ENCODE measurements around the gene ZBTB22. TPM values are rescaled to one million over a fixed set of nuclear protein-coding genes. Genes with fewer than 3 reads are reported as not detected.
"Not testable (repeated sequence)": the region's sequence is repeated elsewhere in the genome, so short reads cannot be mapped to it uniquely, and the experiment has no call there.

Gene ZBTB22, protein sequence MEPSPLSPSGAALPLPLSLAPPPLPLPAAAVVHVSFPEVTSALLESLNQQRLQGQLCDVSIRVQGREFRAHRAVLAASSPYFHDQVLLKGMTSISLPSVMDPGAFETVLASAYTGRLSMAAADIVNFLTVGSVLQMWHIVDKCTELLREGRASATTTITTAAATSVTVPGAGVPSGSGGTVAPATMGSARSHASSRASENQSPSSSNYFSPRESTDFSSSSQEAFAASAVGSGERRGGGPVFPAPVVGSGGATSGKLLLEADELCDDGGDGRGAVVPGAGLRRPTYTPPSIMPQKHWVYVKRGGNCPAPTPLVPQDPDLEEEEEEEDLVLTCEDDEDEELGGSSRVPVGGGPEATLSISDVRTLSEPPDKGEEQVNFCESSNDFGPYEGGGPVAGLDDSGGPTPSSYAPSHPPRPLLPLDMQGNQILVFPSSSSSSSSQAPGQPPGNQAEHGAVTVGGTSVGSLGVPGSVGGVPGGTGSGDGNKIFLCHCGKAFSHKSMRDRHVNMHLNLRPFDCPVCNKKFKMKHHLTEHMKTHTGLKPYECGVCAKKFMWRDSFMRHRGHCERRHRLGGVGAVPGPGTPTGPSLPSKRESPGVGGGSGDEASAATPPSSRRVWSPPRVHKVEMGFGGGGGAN
- polyA plus RNA-seq = 10 to 100 TPM in 2 of 3 donors, 1 to 10 TPM in 1; 8.9 to 13.5 (median 13.4) TPM

DNA sequence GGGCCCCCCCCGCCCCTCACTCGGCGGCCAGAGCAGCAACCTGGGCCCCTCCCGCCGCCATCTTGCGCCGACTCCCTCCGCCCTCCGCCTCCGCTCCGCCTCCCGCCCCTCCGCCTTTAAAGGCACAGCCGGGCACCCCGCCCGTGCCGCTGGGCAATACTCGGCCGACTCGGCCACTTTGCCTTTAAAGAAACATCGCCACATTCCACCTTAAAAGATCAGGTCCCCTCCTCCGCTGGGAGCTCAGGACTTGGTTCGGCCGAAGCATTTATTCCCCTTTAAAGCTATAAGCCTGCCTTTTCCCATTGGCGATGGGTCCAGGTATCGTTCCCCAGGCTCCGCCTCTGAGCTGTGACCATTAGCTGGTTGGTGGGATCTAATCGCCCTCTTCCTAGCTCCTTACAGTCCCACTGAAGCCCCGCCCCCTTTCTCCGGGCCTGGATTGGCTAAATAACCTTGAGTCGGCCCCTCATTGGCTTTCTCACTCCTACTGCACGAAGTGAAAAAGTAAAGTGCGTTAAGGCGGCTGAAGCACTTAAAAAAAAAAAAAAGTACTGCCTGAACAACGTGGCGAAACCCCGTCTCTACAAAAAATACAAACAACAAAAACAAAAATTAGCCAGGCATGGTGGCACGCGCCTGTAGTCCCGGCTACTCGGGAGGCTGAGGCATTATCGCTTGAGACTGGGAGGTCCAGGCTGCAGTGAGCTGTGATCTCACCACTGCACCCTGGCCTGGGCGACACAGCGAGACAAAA, at the start of gene ZBTB22:
TSS of gene ZBTB22 (minus strand) at position 76 of the 757 bp plus-strand sequence. CDS start 828 bp downstream, outside the sequence.
- H3K27ac ChIP-seq (ENCODE audit: low read depth, low read length) = no peak within 1 kb of the TSS
- 1 to 2% (median 2%) methylated on average over 43 to 44 of the region's 44 CpGs for WGBS, 3 donors

DNA sequence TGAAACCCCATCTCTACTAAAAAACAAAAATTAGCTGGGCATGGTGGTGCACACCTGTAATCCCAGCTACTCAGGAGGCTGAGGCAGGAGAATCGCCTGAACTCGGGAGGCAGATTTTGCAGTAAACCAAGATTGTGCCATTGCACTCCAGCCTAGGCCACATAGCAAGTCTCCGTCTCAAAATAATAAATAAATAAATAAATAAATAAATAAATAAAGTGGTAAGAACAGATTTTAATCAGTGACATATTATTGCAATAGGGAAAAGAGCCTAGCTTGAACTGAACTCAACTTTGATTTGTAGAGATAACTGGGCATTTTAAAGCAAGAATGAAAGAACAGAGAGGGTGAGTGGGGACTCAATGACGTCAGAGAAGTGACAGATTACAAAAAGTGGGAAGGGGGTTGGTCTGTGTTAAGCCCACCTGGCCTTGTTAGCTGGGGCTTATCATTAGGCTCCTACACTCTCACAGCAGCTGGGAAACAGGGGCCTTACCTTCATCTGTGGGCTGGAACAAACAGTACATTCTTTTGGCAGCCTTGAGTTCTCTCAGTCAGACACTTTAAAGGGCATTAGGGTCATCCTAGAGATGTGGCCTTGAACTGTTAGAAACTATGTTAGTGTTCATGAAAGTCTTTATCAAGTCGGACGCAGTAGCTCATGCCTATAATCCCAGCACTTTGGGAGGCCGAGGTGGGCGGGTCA, 49.6 kb upstream of the ZBTB22 start:
- 81 to 88% (median 87%) methylated on average over 8 of the region's 8 CpGs for WGBS, 3 donors
- H3K27ac ChIP-seq (ENCODE audit: low read depth, low read length) = no peak overlapping the region

DNA sequence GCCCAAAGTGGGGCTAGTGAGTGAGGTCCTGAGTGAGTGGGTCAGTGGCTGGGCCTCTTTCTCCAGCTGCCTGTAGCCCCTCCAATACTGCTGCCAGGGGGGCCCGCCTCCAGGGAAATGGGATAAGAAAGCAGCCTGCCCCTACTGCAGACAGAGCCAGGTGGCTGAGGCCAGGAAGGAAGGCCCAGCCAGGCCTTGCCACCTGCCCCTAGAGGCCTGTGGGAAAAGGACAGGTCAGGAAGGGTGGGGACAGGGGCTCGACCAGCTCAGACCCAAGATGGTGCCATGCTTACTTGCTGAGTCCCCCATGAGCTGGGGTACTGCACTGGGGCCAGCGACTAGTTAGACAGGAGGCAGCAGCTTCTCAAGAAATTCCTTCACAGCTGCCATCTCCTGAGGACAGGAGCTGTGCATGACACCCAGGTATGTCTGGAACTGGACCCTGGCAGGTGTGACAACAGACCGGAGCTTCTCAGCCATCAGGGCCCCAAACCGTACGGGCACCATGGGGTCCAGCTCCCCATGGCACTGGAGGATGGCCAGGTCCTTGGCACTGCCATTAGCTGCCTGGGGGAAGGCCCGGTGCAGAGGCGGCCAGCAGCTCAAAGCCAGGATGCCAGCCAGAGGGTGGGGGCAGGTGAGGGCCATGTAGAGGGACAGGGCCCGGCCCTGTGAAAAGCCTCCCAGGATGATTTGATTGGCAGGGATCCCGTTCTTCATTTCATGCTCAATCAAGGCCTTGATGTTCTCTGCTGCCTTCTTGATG, 47.8 kb upstream of the ZBTB22 start:
- WGBS, 3 donors = 79 to 86% (median 84%) methylated on average over 9 to 10 of the region's 10 CpGs
- not testable (repeated sequence) for H3K27ac ChIP-seq (ENCODE audit: low read depth, low read length)

DNA sequence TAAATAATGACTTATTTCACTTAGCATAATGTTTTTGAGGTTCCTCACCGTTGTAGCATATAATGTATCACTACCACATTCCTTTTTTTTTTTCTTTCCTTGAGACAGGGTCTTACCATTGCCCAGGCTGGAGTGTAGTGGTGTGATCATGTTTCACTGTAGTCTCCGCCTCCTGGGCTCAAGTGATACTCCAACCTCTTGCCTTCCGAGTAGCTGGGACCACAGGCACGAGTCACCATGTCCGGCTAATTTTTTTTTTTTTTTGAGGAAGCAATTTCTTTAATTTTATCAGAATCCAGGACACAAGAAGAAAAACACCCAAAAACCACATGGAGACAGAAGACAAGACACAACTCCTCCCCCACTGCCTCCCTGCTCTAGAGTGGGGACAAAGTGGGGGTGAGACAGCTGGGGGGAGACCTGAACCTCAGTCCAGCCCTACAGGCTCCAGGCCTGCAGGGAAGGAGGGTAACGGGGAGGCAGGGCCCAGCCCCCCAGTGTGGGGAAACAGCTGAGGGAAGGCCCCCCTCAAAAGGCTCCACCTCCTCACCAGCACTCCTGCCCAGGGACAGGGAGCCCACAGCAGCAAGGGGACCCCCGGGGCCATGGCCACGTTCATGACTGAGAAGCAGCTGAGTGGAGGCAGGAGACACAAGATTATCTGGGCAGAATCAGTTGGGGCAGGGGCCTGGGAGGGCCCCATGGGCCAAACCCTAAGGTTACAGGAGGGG, 47.1 kb upstream of the ZBTB22 start:
- not testable (repeated sequence) for H3K27ac ChIP-seq (ENCODE audit: low read depth, low read length)
- WGBS, 3 donors = 23 to 37% (median 31%) methylated on average over 7 of the region's 8 CpGs

DNA sequence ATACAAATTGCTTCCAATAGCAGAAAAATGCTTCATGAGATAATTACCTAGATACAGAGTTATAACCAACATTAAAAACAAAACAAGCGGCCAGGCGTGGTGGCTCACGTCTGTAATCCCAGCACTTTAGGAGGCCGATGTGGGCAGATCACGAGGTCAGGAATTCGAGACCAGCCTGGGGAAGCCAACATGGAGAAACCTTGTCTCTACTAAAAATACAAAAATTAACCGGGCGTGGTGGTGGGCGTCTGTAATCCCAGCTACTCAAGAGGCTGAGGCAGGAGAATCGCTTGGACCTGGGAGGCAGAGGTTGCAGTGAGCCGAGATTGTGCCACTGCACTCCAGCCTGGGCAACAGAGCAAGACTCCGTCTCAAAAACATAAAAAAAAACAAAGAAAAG, 45.9 kb upstream of the ZBTB22 start:
- 86 to 88% (median 86%) methylated on average over 12 of the region's 12 CpGs for WGBS, 3 donors
- H3K27ac ChIP-seq (ENCODE audit: low read depth, low read length) = not testable (repeated sequence)

DNA sequence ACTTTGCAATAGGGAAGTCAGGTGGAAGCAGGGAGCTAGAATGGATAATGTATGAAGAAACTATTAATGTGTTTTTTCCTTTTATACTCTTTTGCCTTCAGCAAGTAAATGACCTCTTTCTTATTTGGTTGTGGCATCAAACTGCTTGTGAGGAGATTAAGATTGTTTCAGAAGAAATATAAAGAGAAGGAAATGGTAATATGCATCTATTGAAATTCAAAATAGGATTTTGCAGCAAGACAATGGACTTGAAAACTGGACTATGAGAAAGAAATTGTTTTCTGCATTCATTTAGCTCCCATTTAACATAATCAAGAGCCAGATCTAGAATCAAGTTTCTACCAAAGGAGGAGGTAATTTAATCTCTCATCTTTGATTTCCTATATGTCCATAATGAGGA, 41.8 kb upstream of the ZBTB22 start:
- H3K27ac ChIP-seq (ENCODE audit: low read depth, low read length) = no peak overlapping the region

DNA sequence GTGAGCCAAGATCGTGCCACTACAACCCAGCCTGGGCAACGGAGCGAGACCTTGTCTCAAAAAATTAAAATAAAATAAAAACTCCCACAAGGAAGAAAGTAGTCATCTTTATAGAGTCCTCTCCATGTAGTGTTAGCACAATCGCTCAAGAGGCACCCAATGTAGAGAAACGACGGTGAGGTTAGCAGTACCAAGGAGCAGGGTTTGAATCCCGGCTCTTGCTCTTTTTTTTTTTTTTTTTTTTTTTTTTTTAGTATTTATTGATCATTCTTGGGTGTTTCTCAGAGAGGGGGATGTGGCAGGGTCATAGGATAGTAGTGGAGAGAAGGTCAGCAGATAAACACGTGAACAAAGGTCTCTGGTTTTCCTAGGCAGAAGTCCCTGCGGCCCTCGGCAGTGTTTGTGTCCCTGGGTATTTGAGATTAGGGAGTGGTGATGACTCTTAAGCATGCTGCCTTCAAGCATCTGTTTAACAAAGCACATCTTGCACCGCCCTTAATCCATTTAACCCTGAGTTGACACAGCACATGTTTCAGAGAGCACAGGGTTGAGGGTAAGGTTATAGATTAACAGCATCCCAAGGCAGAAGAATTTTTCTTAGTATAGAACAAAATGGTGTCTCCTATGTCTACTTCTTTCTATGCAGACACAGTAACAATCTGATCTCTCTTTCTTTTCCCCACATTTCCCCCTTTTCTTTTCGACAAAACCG, 39.8 kb upstream of the ZBTB22 start:
- not testable (repeated sequence) for H3K27ac ChIP-seq (ENCODE audit: low read depth, low read length)
- 57 to 75% (median 73%) methylated on average over 13 of the region's 13 CpGs for WGBS, 3 donors

DNA sequence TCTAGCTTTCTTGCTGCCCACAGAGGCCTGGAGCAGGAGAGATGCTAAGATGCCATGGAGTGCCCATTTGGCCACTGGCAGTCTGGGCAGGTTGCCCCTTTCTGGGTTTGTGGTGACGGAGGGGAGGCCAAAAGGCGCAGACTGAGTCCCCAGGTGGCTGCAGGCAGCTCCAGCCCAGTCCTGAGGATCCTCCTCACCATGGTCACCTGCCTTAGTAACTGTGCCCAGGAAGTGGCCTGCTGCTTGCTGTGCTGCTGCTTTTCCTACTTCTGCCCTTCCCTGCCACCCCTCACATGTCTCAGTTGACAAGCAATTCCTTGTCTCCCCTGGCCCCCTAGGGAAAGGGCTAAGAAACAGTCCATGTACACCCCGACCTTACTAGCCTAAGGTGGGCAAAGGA, 38.8 kb upstream of the ZBTB22 start:
- H3K27ac ChIP-seq (ENCODE audit: low read depth, low read length) = no peak overlapping the region
- WGBS, 3 donors = 62 to 92% (median 75%) methylated on average over 3 of the region's 3 CpGs

DNA sequence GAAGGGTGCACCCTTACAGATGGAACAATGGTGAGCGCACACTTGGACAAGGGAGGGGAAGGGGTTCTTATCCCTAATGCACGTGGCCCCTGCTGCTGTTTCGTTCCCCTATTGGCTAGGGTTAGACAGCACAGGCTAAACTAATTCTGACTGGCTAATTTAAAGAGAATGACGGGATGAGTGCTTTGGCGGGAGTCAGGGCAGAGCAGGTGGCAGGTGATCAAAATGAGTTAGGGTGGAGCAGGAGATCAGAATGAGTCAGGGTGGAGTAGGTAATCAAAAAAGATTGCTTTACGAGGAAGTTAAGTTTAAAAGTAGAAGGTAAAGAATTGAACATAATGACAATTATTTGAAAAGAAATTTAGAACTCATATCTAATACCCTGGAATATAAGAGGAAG, 38.3 kb upstream of the ZBTB22 start:
- WGBS, 3 donors = 78 to 89% (median 85%) methylated on average over 6 of the region's 6 CpGs
- H3K27ac ChIP-seq (ENCODE audit: low read depth, low read length) = not testable (repeated sequence)

DNA sequence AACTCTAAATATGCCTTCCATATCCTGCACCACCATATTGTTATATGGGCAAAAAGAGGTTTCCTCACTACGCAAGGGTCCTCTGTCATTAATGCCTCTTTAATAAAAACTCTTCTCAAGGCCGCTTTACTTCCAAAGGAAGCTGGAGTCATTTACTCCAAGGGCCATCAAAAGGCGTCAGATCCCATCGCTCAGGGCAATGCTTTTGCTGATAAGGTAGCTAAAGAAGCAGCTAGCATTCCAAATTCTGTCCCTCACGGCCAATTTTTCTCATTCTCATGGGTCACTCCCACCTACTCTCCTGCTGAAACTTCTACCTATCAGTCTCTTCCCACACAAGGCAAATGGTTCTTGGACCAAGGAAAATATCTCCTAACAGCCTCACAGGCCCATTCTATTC, 30.3 kb upstream of the ZBTB22 start:
- no peak overlapping the region for H3K27ac ChIP-seq (ENCODE audit: low read depth, low read length)
- 78 to 88% (median 80%) methylated on average over 5 of the region's 5 CpGs for WGBS, 3 donors

DNA sequence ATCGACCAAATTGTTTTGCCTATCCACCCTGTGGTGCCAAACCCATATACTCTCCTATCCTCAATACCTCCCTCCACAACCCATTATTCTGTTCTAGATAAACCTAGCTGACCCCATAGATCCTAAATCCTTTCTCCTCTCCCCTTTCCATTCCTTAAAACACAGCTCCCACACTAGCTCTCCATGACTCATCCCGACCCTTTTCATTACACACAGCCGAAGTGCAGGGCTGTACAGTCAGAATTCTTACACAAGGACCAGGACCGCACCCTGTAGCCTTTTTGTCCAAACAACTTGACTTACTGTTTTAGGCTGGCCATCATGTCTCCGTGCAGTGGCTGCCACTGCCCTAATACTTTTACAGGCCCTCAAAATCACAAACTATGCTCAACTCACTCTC, 29.4 kb upstream of the ZBTB22 start:
- H3K27ac ChIP-seq (ENCODE audit: low read depth, low read length) = not testable (repeated sequence)
- WGBS, 3 donors = 74 to 80% (median 77%) methylated on average over 5 of the region's 5 CpGs

DNA sequence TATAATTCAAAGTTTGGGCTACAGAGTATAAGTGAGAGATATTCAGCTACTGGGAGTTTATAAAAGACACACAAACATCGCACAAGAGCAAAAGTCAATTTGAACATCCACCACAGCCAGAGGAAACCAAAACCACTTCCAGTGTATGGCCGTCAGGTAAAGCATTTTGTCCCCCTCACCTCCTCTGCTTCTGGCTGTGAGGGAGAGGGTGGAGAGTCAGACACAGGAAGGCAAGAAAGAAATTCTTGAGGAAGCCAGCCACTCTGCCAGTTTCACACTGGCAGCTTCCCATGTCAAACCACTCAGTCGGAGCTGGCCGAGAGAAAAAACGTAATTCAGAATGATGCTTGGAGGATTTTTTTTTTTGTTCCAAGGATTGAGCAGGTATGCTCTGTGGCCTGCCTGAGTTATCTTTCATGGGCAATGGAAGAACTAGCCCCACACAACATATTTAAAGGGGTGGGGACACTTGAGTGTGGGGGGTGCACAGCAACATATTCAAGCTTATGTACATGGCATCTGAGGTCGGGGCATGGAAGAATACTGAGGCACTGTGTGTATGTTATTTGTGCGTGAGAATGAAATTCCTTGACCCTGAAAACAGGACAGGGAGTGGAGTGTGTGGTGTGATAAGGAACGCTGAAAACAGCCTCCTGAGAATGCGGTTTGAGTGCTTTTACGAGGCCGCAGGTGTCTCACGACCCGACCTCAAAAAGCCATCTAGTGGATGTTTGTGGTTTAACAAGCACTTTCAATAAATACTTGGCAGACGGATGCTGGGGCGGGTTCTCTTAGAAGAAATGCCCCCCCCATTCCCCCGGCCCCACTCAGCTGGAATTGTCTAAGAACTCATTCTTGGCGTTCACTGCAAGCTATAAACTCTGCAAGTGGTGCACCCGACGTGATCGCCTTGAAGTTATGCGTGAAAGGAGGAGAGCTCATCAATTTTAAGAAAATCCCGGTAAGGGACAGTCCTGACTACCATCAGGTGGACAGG, 27.5 kb upstream of the ZBTB22 start:
- WGBS, 3 donors = 14 to 23% (median 15%) methylated on average over 22 of the region's 22 CpGs

DNA sequence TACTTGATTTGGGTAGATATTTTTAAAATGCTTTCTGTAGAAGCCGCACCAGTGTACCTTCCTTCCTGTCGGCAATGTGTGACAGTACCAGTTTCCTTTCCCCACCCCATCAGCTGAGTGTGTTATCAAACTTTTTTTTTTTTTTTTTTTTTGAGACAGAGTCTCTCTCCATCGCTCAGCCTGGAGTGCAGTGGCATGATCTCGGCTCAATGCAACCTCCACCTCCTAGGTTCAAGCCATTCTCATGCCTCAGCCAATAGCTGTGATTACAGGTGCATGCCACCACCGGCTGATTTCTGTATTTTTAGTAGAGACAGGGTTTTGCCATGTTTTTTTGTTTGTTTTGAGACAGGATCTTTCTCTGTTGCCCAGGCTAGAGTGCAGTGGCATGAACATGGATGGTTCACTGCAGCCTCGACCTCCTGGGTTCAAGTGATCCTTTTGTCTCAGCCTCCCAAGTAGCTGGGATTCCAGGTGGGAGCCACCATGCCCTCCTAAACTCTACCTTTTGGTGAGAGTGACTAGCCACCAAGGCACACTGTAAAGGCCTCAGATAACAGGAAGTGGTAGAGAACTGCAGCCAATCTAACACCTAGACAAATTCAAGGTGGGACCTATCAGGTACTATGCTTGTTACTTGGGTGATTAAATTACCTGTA, 26.5 kb upstream of the ZBTB22 start:
- 56 to 71% (median 62%) methylated on average over 6 of the region's 6 CpGs for WGBS, 3 donors
- no peak overlapping the region for H3K27ac ChIP-seq (ENCODE audit: low read depth, low read length)

More for the DNA sequence above, 27.5 kb upstream of the ZBTB22 start:
- H3K27ac ChIP-seq (ENCODE audit: low read depth, low read length) = no peak overlapping the region

DNA sequence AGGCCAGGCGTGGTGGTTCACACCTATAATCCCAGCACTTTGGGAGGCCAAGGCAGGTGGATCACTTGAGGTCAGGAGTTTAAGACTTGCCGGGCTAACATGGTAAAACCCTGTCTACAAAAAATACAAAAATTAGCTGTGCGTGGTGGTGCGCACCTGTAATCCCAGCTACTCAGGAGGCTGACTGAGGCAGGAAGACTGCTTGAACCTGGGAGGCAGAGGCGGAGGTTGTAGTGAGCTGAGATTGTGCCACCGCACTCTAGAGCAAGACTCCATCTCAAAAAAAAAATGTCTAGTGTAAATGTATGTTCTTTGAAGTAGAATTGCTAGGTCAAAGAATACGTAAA, 26.0 kb upstream of the ZBTB22 start:
- 88 to 91% (median 90%) methylated on average over 7 of the region's 7 CpGs for WGBS, 3 donors
- H3K27ac ChIP-seq (ENCODE audit: low read depth, low read length) = not testable (repeated sequence)

DNA sequence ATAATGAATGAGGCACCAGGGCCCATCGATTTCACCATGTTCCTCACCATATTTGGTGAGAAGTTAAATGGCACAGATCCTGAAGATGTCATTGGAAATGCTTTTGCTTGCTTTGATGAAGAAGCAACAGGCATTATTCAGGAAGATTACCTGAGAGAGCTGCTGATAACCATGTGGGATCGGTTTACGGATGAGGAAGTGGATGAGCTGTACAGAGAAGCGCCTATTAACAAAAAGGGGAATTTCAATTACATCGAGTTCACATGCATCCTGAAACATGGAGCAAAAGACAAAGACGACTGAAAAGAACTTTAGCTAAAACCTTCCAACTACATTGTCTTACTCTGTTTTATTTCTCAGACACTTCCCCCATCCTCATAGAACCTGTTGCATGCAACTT, 21.6 kb upstream of the ZBTB22 start:
- no peak overlapping the region for H3K27ac ChIP-seq (ENCODE audit: low read depth, low read length)
- WGBS, 3 donors = 68 to 78% (median 76%) methylated on average over 6 of the region's 6 CpGs
